GM23248 (cell line): Measurements from ENCODE around the gene CTIF.

Experiments
- EZH2 ChIP-seq: fragments of 200-600 bp; sonication (generic); IDR thresholded peaks from 2 replicates; pipeline ENCODE4 v1.6.1; 2018; ENCODE audit warnings: antibody characterized with exemption, mild to moderate bottlenecking; ENCODE audit not compliant: insufficient read depth, poor library complexity, severe bottlenecking
- EZH2phosphoT487 ChIP-seq: fragments of 200-600 bp; sonication (generic); IDR thresholded peaks from 2 replicates; pipeline ENCODE4 v1.6.1; 2018; ENCODE audit warnings: antibody characterized with exemption, moderate library complexity, mild to moderate bottlenecking, low read depth; ENCODE audit not compliant: insufficient read depth

DNA sequence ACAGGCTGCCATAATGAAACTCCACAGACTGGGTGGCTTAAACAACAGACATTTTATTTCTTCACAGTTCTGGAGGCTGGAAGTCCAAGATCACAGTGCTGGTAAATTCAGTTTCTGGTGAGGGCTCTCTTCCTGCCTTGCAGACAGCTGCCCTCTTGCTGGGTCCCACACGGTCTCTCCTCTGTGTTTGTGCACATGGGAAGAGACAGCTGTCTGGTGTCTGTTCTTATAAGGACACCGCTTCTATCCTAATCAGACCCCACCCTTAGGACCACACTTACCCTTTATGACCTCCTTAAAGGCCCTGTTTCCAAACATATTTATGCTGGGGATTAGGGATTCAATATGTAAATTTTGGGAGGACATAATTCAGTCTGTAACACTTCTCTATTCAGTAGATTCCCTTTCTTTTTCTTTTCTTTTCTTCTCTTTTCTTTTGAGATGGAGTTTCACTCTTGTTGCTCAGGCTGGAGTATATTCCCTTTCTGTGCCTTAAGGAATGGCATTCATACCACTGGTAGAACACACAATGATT, 18.9 kb downstream of the CTIF start:
- no peak for TF ChIP-seq EZH2
- no peak for TF ChIP-seq EZH2phosphoT487
